ENCODE data around the gene ELOVL5. TPM values are rescaled to one million over a fixed set of nuclear protein-coding genes. Genes with fewer than 3 reads are reported as not detected.

Gene ELOVL5
- polyA plus RNA-seq, 1 of the 3 experiments (the other 2 are of a cell fraction) = 31.9 TPM

DNA sequence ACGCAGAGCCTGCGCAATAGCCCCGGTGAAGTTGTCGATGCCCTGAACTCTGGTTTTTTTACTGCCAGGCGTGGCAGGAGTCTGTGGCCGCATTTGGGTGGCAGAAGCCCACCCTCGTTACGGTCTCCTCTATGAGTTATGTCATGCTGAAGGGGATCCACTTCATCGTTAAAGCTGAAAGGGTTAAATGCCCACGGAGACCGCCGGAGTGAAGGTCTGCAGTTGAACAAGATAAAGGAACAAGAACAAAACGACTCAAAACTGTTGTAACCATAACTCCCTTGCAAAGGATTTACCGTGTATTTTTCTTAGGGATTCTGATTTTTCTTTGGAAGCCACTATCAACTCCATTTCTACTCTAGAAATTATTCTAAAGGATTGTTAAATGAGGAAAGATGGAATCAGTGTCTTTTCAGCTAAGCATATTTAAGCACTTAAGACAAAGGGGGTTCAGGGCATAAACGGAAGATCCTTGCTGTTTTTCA, 501 bp upstream of the ELOVL5 start:
- Histone ChIP-seq H4K20me1 (ENCODE audit: insufficient read depth) (peaks cover 23% of the 10 kb centered on the region), H3K9me3 (no peaks in the 10 kb centered on the region), H3K4me2 (peak overlapping the region; percentile 70), H3K79me2 (ENCODE audit: insufficient read depth) (peaks cover 41% of the 10 kb centered on the region), H3K4me3 (ENCODE audit: low read depth in 2 of 2, low read length in 1 of 2) (peak overlapping the region; percentile 70 to 91), H3F3A (replicated peaks; ENCODE audit: insufficient read depth) (no peaks in the 10 kb centered on the region), H3K4me1 (ENCODE audit: control insufficient read depth in 1 of 2, insufficient read depth in 2 of 2, low read depth in 1 of 2, low read length in 1 of 2) (peaks cover 0 to 13% of the 10 kb centered on the region in 2 experiments; a peak in 2 of 4 replicates), H3K27ac (ENCODE audit: low read depth in 2 of 2, low read length in 1 of 2) (peak overlapping the region; percentile 92 to 93), H3K9me2 (no peaks in the 10 kb centered on the region), H2AFZ (ENCODE audit: low read depth) (peak overlapping the region; percentile 85), H3K27me3 (ENCODE audit: insufficient read depth) (no peaks in the 10 kb centered on the region), H3K36me3 (replicated peaks in 1 of 2; ENCODE audit: control insufficient read depth in 1 of 2, insufficient read depth in 2 of 2, low read length in 1 of 2) (peaks cover 0 to 3% of the 10 kb centered on the region in 2 experiments), H3K9ac (peak overlapping the region; percentile 60)
- no peak for DNase-seq
- TF ChIP-seq MXI1 (IDR thresholded peaks at IDR 0.05; ENCODE audit: low read depth, low read length) = no peak; the same call in 1 of the 2 replicates
- TF ChIP-seq, protein P1, sequence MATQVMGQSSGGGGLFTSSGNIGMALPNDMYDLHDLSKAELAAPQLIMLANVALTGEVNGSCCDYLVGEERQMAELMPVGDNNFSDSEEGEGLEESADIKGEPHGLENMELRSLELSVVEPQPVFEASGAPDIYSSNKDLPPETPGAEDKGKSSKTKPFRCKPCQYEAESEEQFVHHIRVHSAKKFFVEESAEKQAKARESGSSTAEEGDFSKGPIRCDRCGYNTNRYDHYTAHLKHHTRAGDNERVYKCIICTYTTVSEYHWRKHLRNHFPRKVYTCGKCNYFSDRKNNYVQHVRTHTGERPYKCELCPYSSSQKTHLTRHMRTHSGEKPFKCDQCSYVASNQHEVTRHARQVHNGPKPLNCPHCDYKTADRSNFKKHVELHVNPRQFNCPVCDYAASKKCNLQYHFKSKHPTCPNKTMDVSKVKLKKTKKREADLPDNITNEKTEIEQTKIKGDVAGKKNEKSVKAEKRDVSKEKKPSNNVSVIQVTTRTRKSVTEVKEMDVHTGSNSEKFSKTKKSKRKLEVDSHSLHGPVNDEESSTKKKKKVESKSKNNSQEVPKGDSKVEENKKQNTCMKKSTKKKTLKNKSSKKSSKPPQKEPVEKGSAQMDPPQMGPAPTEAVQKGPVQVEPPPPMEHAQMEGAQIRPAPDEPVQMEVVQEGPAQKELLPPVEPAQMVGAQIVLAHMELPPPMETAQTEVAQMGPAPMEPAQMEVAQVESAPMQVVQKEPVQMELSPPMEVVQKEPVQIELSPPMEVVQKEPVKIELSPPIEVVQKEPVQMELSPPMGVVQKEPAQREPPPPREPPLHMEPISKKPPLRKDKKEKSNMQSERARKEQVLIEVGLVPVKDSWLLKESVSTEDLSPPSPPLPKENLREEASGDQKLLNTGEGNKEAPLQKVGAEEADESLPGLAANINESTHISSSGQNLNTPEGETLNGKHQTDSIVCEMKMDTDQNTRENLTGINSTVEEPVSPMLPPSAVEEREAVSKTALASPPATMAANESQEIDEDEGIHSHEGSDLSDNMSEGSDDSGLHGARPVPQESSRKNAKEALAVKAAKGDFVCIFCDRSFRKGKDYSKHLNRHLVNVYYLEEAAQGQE (IDR thresholded peaks at IDR 0.05; ENCODE audit: low read depth, low read length) = no peak
- no peak for TF ChIP-seq FOSL2 (IDR thresholded peaks at IDR 0.05; ENCODE audit: borderline replicate concordance, low read depth)
- no peak for TF ChIP-seq JUND (IDR thresholded peaks at IDR 0.05)
- TF ChIP-seq NRF1 (IDR thresholded peaks at IDR 0.05; ENCODE audit: low read depth, low read length) = peak; percentile 79
- TF ChIP-seq SMC3 (IDR thresholded peaks at IDR 0.05; ENCODE audit: low read depth, low read length) = 0 out of 2 replicates have a peak, but pooled peaks have one; percentile 5
- TF ChIP-seq NFIC (IDR thresholded peaks at IDR 0.05; ENCODE audit: borderline replicate concordance) = no peak
- peak; percentile 45; the same call in 1 of the 2 replicates for TF ChIP-seq TAF1 (IDR thresholded peaks at IDR 0.05; ENCODE audit: borderline replicate concordance, low read depth, low read length)
- peak; percentile 75 for TF ChIP-seq POLR2AphosphoS5 (IDR thresholded peaks at IDR 0.05; ENCODE audit: low read depth, low read length)
- POLR2A ChIA-PET = interaction anchor here (1.5 kb wide), 1 partner anchor 10 kb away, joined by 5 read pairs; no protein-coding TSS in a partner anchor
- CTCF ChIA-PET = interaction anchor here (1.1 to 1.5 kb wide), 2 partner anchors 58 to 176 kb away, joined by 3 to 4 read pairs; no protein-coding TSS in a partner anchor
- 6% methylated on average over 15 of the region's 15 CpGs for WGBS (ENCODE audit: low lambda C conversion rate)

DNA sequence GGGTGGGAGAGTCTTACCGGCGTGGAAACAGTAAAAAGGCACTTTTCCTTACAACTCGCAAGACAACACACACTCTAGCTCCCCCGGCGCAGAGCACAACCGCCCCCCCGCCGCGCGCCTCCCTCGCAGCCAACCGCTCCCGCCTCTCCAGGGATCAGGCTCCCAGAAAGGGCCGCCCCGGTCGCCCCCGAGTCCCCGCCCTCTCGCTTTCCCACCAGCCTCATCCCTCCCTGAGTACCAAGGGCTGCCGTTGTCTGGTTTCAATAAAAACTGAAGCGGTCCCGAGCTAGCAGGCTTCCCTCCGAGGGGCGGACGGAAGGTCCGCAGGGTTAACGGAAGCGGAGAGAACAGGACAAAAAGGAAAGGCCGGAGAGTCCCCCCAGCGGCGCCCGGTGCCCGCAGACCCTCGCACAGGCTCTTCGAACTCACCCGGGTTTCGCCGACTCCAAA, 804 bp downstream of the ELOVL5 start:
- Histone ChIP-seq H3K9me3 (no peaks in the 10 kb centered on the region), H3K27ac (ENCODE audit: low read depth in 2 of 2, low read length in 1 of 2) (peak overlapping the region; percentile 92 to 93), H3K36me3 (replicated peaks in 1 of 2; ENCODE audit: control insufficient read depth in 1 of 2, insufficient read depth in 2 of 2, low read length in 1 of 2) (peaks cover 0 to 3% of the 10 kb centered on the region in 2 experiments), H4K20me1 (ENCODE audit: insufficient read depth) (peaks cover 36% of the 10 kb centered on the region), H2AFZ (ENCODE audit: low read depth) (peak overlapping the region; percentile 85; the same call in 1 of the 2 replicates), H3K4me1 (ENCODE audit: control insufficient read depth in 1 of 2, insufficient read depth in 2 of 2, low read depth in 1 of 2, low read length in 1 of 2) (peaks cover 0 to 18% of the 10 kb centered on the region in 2 experiments; a peak in 2 of 4 replicates), H3K9ac (peak overlapping the region; percentile 86), H3K79me2 (ENCODE audit: insufficient read depth) (peaks cover 54% of the 10 kb centered on the region), H3K9me2 (no peaks in the 10 kb centered on the region), H3F3A (replicated peaks; ENCODE audit: insufficient read depth) (no peaks in the 10 kb centered on the region), H3K27me3 (ENCODE audit: insufficient read depth) (no peaks in the 10 kb centered on the region), H3K4me2 (peak overlapping the region; percentile 70), H3K4me3 (ENCODE audit: low read depth in 2 of 2, low read length in 1 of 2) (peak overlapping the region; percentile 70 to 91)
- POLR2A ChIA-PET = interaction anchor here (1.4 to 1.9 kb wide), 2 partner anchors 11 to 68 kb away, joined by 4 to 7 read pairs; no protein-coding TSS in a partner anchor
- WGBS (ENCODE audit: low lambda C conversion rate) = 0% methylated on average over 24 of the region's 38 CpGs
- CTCF ChIA-PET = interaction anchor here (0.8 to 2.0 kb wide), 7 partner anchors 10 to 175 kb away, joined by 3 to 6 read pairs (median 3); no protein-coding TSS in a partner anchor
- DNase-seq = peak; percentile 87
- TF ChIP-seq FOXM1 (IDR thresholded peaks at IDR 0.05; ENCODE audit: low read depth) (no peak), JUND (IDR thresholded peaks at IDR 0.05) (no peak), GATA2 (CRISPR knock-in tag; IDR thresholded peaks at IDR 0.05) (no peak), RFX5 (IDR thresholded peaks at IDR 0.05; ENCODE audit: low read length) (no peak), YY1 (IDR thresholded peaks at IDR 0.05; ENCODE audit: low read depth) (no peak), MXI1 (IDR thresholded peaks at IDR 0.05; ENCODE audit: low read depth, low read length) (no peak), RAD21 (IDR thresholded peaks at IDR 0.05; ENCODE audit: low read length) (peak; percentile 19), SIN3A (IDR thresholded peaks at IDR 0.05; ENCODE audit: borderline replicate concordance, low read depth, low read length) (no peak), MEF2A (IDR thresholded peaks at IDR 0.05; ENCODE audit: borderline replicate concordance, low read depth) (no peak), TCF12 (IDR thresholded peaks at IDR 0.05) (peak; percentile 47; the same call in 1 of the 2 replicates), RCOR1 (IDR thresholded peaks at IDR 0.05; ENCODE audit: low read length) (no peak)
- TF ChIP-seq, protein P2, sequence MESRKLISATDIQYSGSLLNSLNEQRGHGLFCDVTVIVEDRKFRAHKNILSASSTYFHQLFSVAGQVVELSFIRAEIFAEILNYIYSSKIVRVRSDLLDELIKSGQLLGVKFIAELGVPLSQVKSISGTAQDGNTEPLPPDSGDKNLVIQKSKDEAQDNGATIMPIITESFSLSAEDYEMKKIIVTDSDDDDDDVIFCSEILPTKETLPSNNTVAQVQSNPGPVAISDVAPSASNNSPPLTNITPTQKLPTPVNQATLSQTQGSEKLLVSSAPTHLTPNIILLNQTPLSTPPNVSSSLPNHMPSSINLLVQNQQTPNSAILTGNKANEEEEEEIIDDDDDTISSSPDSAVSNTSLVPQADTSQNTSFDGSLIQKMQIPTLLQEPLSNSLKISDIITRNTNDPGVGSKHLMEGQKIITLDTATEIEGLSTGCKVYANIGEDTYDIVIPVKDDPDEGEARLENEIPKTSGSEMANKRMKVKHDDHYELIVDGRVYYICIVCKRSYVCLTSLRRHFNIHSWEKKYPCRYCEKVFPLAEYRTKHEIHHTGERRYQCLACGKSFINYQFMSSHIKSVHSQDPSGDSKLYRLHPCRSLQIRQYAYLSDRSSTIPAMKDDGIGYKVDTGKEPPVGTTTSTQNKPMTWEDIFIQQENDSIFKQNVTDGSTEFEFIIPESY (IDR thresholded peaks at IDR 0.05; ENCODE audit: borderline replicate concordance, low read depth) = no peak
- TF ChIP-seq, protein P3, sequence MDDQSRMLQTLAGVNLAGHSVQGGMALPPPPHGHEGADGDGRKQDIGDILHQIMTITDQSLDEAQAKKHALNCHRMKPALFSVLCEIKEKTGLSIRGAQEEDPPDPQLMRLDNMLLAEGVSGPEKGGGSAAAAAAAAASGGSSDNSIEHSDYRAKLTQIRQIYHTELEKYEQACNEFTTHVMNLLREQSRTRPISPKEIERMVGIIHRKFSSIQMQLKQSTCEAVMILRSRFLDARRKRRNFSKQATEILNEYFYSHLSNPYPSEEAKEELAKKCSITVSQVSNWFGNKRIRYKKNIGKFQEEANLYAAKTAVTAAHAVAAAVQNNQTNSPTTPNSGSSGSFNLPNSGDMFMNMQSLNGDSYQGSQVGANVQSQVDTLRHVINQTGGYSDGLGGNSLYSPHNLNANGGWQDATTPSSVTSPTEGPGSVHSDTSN (IDR thresholded peaks at IDR 0.05) = no peak
- TF ChIP-seq, protein P4, sequence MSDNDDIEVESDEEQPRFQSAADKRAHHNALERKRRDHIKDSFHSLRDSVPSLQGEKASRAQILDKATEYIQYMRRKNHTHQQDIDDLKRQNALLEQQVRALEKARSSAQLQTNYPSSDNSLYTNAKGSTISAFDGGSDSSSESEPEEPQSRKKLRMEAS (IDR thresholded peaks at IDR 0.05; ENCODE audit: low read depth) = 0 out of 2 replicates have a peak, but pooled peaks have one; percentile 7

All from SK-N-SH (cell line).